HG02840 (cell line): ENCODE measurements around the gene STK16.

Source experiments
- ATAC-seq: cut with Tn5 transposase; IDR thresholded peaks from one replicate; pipeline ENCODE4 v1.9.1; 2021; ENCODE audit warnings: mild to moderate bottlenecking, moderate library complexity, moderate number of reproducible peaks; ENCODE audit not compliant: unreplicated experiment, low FRiP score

Gene STK16

DNA sequence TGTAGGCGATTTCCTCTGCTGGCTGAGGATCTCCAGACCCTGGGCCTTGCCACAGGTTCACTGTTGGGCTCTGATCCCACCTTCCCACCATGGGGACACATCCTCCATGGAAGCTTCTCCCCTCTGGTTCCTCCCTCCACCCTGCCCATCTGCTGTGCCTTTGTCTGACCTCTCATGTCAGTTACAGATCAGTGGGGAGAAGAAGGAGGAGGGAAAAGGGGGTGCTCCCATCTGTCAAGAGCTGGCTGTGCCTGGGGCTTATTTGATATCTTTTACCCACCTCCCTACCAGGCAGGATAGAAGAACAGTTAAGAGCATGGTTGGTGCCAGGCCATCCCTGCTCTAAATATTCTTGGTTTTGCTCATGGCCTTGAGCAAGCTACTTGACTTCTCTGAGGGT is 21.6 kb downstream of the STK16 start:
- ATAC-seq, result no peak

DNA sequence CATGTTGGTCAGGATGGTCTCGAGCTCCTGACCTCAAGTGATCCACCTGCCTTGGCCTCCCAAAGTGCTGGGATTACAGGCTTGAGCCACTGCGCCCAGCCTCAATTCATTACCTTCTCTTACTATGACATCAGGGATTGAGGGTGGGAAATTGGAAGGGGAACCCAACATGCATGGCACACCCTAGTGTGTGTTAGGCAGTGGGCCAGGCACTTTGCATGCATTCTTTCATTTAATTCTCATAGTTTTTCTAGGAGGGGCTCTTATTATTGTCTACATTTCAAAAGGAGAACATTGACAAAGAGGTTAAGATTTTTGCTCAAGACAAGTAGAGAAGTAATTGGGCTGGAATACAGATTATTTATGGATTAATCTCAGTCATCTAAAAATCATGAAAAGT is 23.0 kb downstream of the STK16 start:
- no peak for ATAC-seq

DNA sequence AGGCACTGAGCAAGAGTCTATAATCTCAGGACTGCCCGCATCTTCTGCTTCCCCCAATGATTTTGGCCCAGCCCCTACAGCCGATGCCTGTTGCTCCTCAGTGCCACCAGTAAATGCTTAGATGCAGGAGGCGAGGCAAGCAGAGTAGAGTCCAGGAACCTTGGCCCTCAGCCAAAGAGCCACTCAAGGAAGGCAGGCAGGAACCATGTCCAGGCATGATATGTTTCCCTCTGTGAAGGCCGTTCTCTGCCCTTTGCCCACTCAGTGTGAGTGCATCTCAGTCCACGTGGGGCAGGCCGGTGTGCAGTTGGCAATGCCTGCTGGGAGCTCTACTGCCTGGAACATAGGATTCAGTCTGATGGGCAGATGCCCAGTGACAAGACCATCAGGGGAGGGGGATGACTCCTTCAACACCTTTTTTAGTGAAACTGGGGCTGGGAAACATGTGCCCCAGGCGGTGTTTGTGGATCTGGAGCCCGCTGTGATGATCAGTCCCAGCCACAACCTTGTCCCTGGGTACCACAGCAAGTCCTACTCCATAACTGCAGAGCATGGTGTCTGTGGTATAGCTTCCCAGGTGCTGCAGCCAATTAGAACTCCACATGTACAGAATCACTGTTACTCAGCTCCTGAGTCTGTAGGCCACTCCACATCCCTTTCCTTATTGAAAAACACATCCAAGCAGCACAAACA is 24.2 kb downstream of the STK16 start:
- ATAC-seq, result no peak

DNA sequence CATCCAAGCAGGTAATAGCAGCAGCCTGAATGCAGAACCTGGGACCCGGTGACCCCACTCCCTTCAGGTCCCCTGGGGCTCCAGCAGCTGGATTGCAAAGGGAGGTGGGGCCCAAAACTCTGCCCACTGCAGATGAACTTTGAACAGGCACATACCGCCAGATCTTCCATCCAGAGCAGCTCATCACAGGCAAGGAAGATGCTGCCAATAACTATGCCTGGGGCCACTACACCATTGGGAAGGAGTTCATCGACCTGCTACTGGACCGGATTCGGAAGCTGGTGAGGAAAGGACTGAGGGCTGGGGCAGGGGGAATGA is 24.7 kb downstream of the STK16 start:
- ATAC-seq, result no peak

DNA sequence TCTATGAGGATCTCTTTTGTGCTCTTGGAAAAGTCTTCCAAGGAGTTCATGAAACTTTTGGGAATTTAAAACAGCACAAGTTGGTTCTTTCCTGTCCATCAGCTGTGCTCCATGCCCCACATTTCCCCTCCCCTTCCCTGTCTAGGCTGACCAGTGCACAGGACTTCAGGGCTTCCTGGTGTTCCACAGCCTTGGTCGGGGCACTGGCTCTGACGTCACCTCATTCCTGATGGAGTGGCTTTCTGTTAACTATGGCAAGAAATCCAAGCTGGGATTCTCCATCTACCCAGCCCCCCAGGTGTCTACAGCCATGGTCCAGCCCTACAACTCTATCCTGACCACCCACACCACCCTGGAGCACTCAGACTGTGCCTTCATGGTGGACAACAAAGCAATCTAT is 25.7 kb downstream of the STK16 start:
- no peak for ATAC-seq

DNA sequence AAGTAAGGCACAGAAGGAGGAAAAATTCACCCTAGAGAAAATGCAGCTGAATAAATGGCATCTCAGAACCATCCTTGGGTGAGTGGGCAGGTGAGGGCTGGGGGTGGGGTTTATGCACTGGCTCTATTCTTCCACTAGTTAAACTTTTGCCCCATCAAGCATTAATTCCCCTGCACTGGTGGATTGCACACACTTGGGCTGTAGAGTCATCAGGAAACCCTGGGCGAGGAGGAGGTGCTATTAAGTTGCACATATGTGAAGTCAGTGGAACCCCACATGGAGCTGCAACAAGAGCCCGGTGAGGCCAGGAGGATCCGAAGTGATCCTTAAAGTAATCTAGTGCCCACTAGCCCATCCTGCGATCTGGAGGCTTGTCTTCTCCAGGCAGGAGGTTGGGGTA is 27.1 kb downstream of the STK16 start:
- ATAC-seq, result no peak

DNA sequence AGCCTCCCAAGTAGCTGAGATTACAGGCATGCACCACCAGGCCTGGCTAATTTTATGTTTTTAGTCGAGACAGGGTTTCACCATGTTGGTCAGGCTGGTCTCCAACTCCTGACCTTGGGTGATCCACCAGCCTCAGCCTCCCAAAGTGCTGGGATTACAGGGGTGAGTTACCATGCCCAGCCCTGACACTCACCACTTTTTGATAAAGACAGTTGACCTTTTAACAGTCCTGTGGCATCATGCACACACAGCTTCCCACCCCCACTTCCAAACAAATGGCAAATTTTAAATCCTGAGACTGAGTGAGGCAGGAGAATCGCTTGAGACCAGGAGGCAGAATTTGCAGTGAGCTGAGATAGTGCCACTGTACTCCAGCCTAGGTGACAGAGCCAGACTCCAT is 27.7 kb downstream of the STK16 start:
- ATAC-seq, result no peak

DNA sequence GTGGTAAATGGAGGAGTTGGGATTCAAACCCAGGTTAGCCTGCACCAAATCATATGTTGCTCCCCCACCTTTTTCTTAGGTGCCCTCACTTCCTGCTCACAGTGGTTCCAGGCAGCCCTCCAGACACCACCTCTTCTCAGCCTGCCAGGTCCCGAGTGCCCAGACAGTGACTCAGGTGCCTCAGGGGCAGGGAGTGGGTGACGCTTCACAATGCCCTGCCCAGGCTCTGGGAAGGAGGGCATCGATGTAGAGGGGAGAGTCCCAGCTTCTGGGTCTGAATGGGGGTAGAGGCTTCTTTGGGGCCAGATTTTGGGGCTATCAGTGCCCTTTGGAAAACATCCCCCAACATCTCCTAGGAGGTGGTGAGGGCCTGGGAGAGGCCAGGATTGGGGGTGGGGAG is 28.7 kb downstream of the STK16 start:
- ATAC-seq, result no peak

DNA sequence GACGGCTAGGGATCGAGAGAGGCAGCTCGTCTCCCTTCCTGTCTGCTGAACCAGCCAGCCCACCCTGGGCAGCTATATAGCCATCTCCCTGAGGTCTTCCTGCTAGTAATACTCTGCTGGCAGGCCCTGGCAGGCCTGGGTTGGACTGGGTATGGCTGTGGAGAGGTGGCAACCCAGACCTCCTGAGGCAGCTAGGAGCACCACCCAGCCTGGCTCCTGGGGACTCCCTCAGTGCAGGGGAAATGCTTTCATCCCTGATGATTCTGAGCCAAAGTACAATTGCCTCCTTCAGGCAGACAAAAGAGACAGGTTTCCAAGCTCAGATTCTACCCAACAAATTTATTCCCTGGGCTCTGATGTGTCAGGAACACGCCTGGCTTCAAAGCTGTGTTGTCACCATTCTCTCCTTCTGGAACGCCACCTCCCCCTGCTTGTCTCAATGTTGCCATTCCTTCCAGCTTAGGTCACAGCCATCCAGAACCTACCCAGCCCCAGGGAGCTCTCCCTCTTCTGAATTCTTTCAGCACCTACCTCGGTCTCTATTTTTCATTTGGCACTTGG is 29.2 kb downstream of the STK16 start:
- ATAC-seq, result no peak

DNA sequence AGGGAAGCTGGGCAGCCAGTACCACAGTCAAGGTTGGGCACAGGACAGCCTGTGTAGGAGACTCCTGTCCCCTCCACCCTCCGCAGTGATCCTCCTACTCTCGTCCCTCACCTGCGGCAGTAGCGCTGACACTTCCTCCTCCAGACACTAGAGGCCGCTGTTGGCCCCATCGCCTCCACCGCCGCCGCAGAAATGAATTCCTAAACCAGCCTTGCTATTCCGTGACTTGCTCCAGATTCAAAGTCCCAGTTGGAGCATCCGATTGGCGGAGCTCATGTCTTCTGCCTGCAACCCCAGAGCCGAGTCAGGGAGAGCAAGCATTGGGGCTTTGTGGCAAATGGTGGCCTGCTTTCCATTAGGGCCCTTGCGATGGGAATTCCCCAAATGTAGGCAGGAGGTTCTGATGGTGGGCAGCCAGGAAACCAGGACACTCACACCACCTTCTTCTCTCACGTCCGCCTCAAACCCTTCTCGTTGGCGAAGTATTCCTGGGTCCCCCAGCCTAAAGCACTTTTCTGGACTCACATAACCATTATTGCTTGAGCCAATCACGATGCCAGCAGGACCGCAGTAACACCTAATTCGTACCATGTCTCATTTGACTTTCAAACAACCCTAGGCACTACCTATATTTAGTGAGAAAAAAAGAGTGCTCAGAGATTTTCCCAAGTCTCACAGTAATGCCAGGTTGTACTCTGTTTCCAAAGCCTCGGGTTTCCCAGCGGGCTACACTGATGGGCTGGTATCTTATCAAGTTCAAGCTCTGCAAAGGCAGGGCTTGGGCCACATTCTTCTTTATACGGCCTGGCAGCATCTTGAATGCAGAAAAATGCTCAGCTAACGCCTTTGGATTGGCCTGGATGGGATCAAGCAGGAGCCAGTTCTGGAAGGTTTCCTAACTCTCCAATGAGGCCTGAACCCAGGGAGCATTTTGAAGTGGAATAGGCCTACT is 32.7 kb downstream of the STK16 start:
- ATAC-seq, result no peak

DNA sequence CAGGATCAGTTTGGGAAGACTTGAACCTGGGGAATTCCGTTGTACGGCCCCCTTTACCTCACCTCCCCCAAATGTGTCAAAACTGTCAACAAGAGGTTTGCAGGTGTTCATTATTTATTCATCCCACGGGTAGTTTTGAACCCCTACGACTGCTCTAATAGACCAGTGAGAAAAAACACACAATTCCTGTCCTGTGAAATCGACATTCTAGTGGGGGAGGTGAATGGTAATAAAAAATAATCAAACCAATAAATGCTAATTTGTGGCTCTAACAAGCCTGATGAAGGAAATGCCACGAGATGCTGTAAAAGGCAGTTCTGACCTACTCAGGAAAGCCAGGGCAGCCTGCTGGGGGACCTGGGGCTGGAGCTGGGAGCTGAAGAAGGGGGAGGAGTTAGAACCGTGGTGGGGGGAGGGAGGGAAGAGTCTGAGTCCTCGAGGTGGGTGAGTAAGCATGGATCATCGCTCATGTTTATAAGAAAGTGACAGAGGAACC is 33.4 kb downstream of the STK16 start:
- ATAC-seq, result peak; percentile 2

DNA sequence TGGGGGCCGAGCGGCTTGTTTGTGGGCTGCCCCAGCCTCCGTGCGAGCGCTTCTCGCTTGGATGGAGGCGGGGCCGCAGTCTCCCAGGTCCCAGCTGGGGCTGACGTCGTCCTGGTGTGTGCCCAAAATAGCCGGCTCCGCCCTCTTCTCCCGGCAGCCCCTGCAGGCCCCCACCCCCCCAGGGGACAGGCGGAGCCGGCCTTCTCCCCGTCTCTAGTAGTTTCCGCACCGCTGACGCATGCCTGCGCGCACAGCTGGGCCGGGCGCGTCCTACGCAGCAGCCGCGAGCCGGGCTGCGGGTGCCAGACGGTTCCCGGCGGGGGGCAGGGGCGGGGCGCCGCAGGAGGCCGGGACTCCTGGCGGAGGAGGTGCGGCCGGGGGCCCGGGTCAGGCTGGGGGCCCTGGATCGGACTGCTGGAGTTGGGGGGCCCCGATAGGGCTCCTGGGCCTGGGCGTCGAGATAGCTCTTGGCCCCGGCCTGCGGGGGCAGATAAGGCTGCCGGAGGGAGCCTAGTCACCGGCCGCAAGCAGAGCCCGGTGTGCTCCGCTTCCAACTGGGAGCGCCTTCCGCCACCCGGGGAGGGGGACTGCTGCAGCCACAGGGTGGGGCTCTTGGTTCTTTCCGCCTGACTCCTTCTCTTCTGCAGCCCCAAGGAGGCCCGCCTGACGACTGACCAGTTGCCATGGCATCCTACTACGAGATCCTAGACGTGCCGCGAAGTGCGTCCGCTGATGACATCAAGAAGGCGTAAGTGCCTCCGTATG is 34.1 kb downstream of the STK16 start, which contains the start of gene DNAJB2:
TSS of gene DNAJB2 (plus strand) at position 216 of the 765 bp plus-strand sequence. CDS start at position 684, 468 bp downstream.
- peak; percentile 88 for ATAC-seq

DNA sequence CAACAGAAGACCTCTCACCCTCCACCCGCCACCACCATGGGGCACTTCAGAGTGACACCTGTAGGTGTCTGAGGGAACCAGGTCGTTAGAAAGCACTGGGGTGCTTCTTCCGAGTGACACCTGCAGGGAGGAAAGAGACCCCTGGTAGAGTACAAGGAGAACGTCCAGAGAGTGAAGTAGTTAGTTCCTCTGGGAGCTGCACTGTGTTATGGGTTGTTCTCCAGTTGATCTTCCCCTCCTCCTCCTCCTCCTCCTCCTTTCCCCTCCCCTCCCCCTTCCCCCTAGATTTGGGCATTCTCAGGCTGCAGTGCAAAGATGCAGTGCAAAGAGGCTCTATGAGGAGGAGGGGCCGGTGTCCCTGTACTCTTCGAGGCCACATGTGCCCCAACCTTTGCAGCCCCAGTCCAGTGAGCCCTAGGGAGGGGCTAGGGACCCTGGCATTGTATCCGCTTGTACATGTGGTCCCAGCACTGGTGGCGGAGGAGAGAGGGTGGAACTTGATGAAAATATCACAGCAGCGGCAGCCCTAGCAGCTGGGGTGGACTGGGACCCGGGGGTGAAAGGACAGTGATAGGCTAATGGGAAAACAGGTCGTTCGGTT is 34.7 kb downstream of the STK16 start:
- ATAC-seq, result no peak

DNA sequence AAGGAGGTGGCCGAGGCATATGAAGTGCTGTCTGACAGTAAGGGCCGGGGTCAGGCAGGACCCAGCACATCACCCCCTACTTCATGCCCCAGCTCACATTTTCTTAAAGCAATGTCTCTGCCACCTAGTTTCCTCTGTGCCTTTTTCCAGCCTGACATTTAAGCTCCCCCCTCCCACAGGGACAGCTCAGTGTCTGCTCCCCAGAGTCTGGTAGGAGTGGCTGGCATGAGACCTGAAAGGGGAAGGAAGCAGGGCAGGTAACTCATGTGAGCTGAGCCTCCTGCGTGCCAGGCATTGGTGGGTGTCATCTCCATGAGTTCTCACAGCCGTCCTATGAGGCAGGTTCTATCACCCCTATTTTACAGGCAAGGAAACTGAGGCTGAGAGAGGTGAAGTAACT is 35.4 kb downstream of the STK16 start:
- ATAC-seq, result no peak

DNA sequence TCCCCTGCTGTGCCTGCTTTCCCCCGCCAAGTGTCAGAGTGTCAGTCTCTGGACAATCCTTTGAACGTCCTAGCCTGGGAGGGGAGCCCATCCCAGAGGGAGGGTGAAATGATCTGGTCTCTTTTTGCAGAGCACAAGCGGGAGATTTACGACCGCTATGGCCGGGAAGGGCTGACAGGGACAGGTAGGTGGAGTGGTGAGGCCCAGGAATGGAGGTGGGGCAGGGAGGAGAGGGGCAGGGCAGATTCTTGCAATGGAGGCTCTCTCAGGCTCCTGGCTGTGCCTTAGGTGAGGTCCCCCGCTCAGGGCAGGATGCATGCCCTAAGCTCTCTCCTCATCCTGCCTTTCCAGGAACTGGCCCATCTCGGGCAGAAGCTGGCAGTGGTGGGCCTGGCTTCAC is 36.3 kb downstream of the STK16 start:
- ATAC-seq, result no peak

DNA sequence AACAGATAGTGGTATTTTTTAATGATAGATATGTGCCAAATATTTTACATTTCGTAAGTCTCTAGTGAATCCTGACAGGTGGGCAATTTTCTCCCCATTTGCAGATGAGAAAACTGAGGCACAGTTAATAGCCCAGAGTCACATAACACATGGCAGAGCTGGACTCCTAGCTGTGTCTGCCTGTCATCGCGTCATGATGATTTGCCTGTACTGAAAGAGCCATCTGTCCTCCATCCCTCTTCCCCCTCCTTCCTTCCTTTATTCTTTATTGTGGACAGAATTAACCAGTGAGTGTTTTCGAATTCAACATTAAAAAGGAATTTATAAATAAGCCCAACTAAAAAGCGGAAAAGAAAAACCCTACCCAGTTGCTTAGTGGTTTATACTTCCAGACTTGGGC is 37.1 kb downstream of the STK16 start:
- no peak for ATAC-seq

DNA sequence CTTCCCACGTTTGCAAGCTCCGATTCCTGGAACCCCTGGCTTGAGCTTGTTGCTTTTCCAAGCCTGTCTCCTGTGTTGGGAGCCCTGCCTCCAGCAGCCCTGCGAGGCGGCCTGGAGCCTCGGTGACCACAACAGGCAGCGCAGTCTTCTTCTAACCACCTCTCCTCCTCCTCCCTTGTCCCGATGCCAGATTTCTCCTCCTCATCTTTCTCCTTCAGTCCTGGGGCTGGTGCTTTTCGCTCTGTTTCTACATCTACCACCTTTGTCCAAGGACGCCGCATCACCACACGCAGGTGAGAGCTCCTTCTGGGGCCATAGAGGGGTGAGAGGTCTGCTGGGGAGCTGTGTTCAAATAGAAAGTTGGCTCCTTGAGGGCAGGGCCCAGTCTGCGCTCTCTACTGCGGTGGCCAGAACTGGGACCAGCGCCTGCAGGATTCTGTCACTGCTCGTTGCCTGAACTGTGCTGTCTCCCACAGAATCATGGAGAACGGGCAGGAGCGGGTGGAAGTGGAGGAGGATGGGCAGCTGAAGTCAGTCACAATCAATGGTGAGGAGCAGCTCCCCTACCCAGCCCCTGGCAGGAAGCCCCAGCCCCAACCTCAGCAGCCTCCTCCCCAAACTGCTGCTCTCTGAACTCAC is 37.8 kb downstream of the STK16 start:
- no peak for ATAC-seq

DNA sequence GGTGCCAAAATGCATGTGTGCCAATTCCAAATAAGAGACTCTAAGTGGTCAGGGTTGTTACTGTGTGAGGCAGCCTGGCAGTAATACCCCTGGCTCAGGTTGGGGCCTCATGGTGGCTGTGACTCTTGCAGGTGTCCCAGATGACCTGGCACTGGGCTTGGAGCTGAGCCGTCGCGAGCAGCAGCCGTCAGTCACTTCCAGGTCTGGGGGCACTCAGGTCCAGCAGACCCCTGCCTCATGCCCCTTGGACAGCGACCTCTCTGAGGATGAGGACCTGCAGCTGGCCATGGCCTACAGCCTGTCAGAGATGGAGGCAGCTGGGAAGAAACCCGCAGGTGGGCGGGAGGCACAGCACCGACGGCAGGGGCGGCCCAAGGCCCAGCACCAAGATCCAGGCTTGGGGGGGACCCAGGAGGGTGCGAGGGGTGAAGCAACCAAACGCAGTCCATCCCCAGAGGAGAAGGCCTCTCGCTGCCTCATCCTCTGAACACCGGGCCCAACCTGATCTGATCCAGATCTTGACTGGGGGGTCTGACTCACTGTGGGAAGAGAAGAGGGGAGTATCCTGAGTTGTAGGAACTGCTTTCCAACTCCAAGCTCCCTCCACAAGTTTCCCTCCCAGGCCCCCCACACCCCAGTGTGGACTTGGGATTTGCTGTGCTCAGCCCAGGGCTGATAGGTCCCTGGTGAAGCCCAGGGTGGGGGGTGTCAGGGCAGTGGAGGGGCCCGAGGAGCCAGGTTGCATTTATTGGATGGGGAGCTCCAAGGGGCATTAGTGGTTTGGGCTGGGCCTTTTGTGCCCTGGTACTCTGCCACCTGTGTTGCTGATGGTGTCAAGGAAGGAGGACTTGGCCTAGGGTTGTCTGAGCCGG is 39.5 kb downstream of the STK16 start:
- no peak for ATAC-seq

DNA sequence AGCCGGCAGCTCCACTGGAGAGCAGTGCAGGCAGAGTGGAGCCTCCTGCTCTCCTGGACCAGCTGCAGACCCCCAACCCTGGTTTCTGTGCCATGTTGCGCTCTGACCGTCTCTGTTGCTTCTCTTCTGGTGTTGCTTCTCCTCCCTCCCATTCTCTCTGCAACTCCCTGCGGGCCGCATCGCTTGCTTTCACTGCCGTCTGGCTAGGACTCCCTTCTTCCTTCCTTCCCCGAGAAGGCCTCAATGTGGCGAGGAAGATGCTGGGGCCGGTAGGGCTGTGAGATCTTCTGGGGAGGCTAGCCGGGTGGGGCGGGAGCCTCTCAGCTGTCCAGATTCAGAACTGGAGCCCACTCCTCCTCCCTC is 40.1 kb downstream of the STK16 start:
- ATAC-seq, result no peak
